OCI-LY3 (cell line): ENCODE results near the gene SRGAP1.

Experiments
- CTCF ChIP-seq: fragments of 200-600, 300-600 bp; sonication (generic); IDR thresholded peaks from 2 replicates; pipeline ENCODE4 v1.5.1; 2014; ENCODE audit warnings: antibody characterized with exemption, low read length, low read depth
- EZH2phosphoT487 ChIP-seq: fragments of 200-600 bp; shearing (Covaris generic); IDR thresholded peaks from 2 replicates; pipeline ENCODE4 v1.6.1; 2018; ENCODE audit warnings: antibody characterized with exemption, mixed run types, low read depth

GRCh38 chr12:63846238-63846967, 1.9 kb downstream of the SRGAP1 start:
- TF ChIP-seq CTCF (no peak), EZH2phosphoT487 (no peak)
